MM.1S (cell line): ENCODE measurements around the gene IQGAP2.

Experiments used
- DNase-seq: peaks from one replicate; pipeline ENCODE4 v3.0.0-alpha.2; 2015
- H2AFZ ChIP-seq: fragments of 300-600 bp; sonication (generic); 2 replicates; pipeline ENCODE4 v1.6.0; 2016; ENCODE audit warnings: antibody characterized with exemption, low read length
- H3F3A ChIP-seq: fragments of 300-600 bp; sonication (generic); 2 replicates; pipeline ENCODE4 v1.6.1; 2016; ENCODE audit warnings: mild to moderate bottlenecking, antibody characterized with exemption, low read length, moderate library complexity, mixed read lengths; ENCODE audit not compliant: insufficient read depth
- H3K27ac ChIP-seq: fragments of 300-600 bp; sonication (generic); 2 replicates; pipeline ENCODE4 v1.5.1; 2016; ENCODE audit warnings: mild to moderate bottlenecking, low read length
- H3K27me3 ChIP-seq: fragments of 300-600 bp; sonication (generic); replicated peaks from 2 replicates; pipeline ENCODE4 v1.6.0; 2016; ENCODE audit warnings: low read length; ENCODE audit not compliant: insufficient read depth
- H3K36me3 ChIP-seq: fragments of 300-600 bp; sonication (generic); replicated peaks from 2 replicates; pipeline ENCODE4 v1.6.1; 2016; ENCODE audit warnings: mild to moderate bottlenecking, low read length, mixed read lengths; ENCODE audit not compliant: insufficient read depth
- H3K4me1 ChIP-seq: fragments of 300-600 bp; sonication (generic); 2 replicates; pipeline ENCODE4 v1.6.1; 2016; ENCODE audit warnings: low read length, mixed read lengths
- H3K4me2 ChIP-seq: fragments of 300-600 bp; sonication (generic); 2 replicates; pipeline ENCODE4 v1.6.0; 2016; ENCODE audit warnings: low read depth, low read length
- H3K4me3 ChIP-seq: fragments of 300-600 bp; sonication (generic); 2 replicates; pipeline ENCODE4 v1.5.1; 2016; ENCODE audit warnings: low read length, mixed read lengths
- H3K79me2 ChIP-seq: fragments of 300-600 bp; sonication (generic); 2 replicates; pipeline ENCODE4 v1.6.1; 2016; ENCODE audit warnings: mixed run types, low read length, mixed read lengths
- H3K9ac ChIP-seq: fragments of 300-600 bp; sonication (generic); 2 replicates; pipeline ENCODE4 v1.6.1; 2016; ENCODE audit warnings: low read length, mixed read lengths
- H3K9me2 ChIP-seq: fragments of 300-600 bp; sonication (generic); replicated peaks from 2 replicates; pipeline ENCODE4 v1.6.1; 2016; ENCODE audit warnings: mild to moderate bottlenecking, low read length, mixed read lengths; ENCODE audit not compliant: insufficient read depth
- H3K9me3 ChIP-seq: fragments of 300-600 bp; sonication (generic); replicated peaks from 2 replicates; pipeline ENCODE4 v1.6.1; 2016; ENCODE audit warnings: mild to moderate bottlenecking, low read length, mixed read lengths; ENCODE audit not compliant: insufficient read depth
- H4K20me1 ChIP-seq: fragments of 300-600 bp; sonication (generic); 2 replicates; pipeline ENCODE4 v1.6.1; 2016; ENCODE audit warnings: mild to moderate bottlenecking, low read length, moderate library complexity, mixed read lengths; ENCODE audit not compliant: insufficient read depth
- CTCF ChIP-seq: fragments of 300-600 bp; sonication (generic); IDR thresholded peaks from 2 replicates; pipeline ENCODE4 v1.5.1; 2016; ENCODE audit warnings: antibody characterized with exemption, low read length, mixed read lengths
- EZH2 ChIP-seq: fragments of 300-600 bp; sonication (generic); optimal IDR thresholded peaks from 2 replicates; pipeline ENCODE3; 2017; ENCODE audit warnings: low read depth, mild to moderate bottlenecking, antibody characterized with exemption, low read length, mixed read lengths
- EZH2phosphoT487 ChIP-seq: fragments of 300-600 bp; sonication (generic); IDR thresholded peaks from 2 replicates; pipeline ENCODE4 v1.6.1; 2018; ENCODE audit warnings: antibody characterized with exemption, low read length

IQGAP2 gene

GRCh38 chr5:76709762-76710161 lies 306.7 kb downstream of the IQGAP2 start:
- no peaks in the 10 kb centered on the region for H3K9me2 ChIP-seq
- H3K27me3 ChIP-seq = peaks cover 7% of the 10 kb centered on the region; the same call in 1 of the 2 replicates
- no peaks in the 10 kb centered on the region for H3K36me3 ChIP-seq
- H3K4me3 ChIP-seq = no peak overlapping the region
- no peak overlapping the region for H3K9ac ChIP-seq
- peaks cover 10% of the 10 kb centered on the region for H3K4me1 ChIP-seq
- no peak overlapping the region for H2AFZ ChIP-seq
- H3K27ac ChIP-seq = no peak overlapping the region
- H3K9me3 ChIP-seq = no peaks in the 10 kb centered on the region
- no peak for DNase-seq
- no peak overlapping the region for H3K4me2 ChIP-seq
- H4K20me1 ChIP-seq = no peaks in the 10 kb centered on the region
- TF ChIP-seq EZH2 (no peak), EZH2phosphoT487 (no peak), CTCF (no peak)
- H3K79me2 ChIP-seq = no peaks in the 10 kb centered on the region
- H3F3A ChIP-seq = no peaks in the 10 kb centered on the region

- Histone ChIP-seq H3K4me2 (peak overlapping the region; percentile 15; the same call in 1 of the 2 replicates), H3K27ac (peak overlapping the region; percentile 15; the same call in 1 of the 2 replicates)
These were observed 307.9 kb downstream of the IQGAP2 start for GRCh38 chr5:76710991-76711390.

GRCh38 chr5:76714751-76715485 lies 311.8 kb downstream of the IQGAP2 start:
- Histone ChIP-seq H3K9ac (peak overlapping the region; percentile 87; the same call in 1 of the 2 replicates), H3K4me2 (peak overlapping the region; percentile 100), H3K27ac (no peak overlapping the region)

More at GRCh38 chr5:76710991-76711390, 307.9 kb downstream of the IQGAP2 start:
- H3K36me3 ChIP-seq = no peaks in the 10 kb centered on the region
- no peak for TF ChIP-seq CTCF
- TF ChIP-seq EZH2 = no peak
- TF ChIP-seq EZH2phosphoT487 = no peak
- H3K27me3 ChIP-seq = peaks cover 14% of the 10 kb centered on the region; the same call in 1 of the 2 replicates
- H4K20me1 ChIP-seq = no peaks in the 10 kb centered on the region
- H3K4me1 ChIP-seq = peaks cover 10% of the 10 kb centered on the region
- H3K9me2 ChIP-seq = no peaks in the 10 kb centered on the region
- no peaks in the 10 kb centered on the region for H3K79me2 ChIP-seq
- no peak overlapping the region for H3K9ac ChIP-seq
- H3F3A ChIP-seq = no peaks in the 10 kb centered on the region
- H3K4me3 ChIP-seq = no peak overlapping the region
- no peak overlapping the region for H2AFZ ChIP-seq
- peak; percentile 19 for DNase-seq
- no peaks in the 10 kb centered on the region for H3K9me3 ChIP-seq

More at GRCh38 chr5:76714751-76715485, 311.8 kb downstream of the IQGAP2 start:
- no peaks in the 10 kb centered on the region for H4K20me1 ChIP-seq
- H3K27me3 ChIP-seq = peaks cover 14% of the 10 kb centered on the region; the same call in 1 of the 2 replicates
- no peaks in the 10 kb centered on the region for H3K9me2 ChIP-seq
- TF ChIP-seq EZH2phosphoT487 (no peak), EZH2 (no peak), CTCF (no peak)
- H3K9me3 ChIP-seq = no peaks in the 10 kb centered on the region
- peak overlapping the region; percentile 99 for H2AFZ ChIP-seq
- no peaks in the 10 kb centered on the region for H3F3A ChIP-seq
- no peaks in the 10 kb centered on the region for H3K79me2 ChIP-seq
- peak overlapping the region; percentile 89 for H3K4me3 ChIP-seq
- H3K4me1 ChIP-seq = peaks cover 7% of the 10 kb centered on the region; the same call in 1 of the 2 replicates
- DNase-seq = no peak
- H3K36me3 ChIP-seq = no peaks in the 10 kb centered on the region
